NCI-H526 (cell line): Measurements from ENCODE around the gene ESR1.
"Not testable (repeated sequence)": the region's sequence is repeated elsewhere in the genome, so short reads cannot be mapped to it uniquely, and the experiment has no call there.

Experiments used
- DNase-seq, 2 experiments: peaks; one replicate each; lab custom pipeline; 2025; lab: John Stamatoyannopoulos, UW

ESR1 gene

GRCh38 chr6:152053332-152053731 lies 245.8 kb downstream of the ESR1 start:
- no peak for DNase-seq

GRCh38 chr6:152054441-152054840 lies 247.0 kb downstream of the ESR1 start:
- DNase-seq: no peak

- DNase-seq: no peak
Measured at GRCh38 chr6:152055517-152055916, 248.0 kb downstream of the ESR1 start.

GRCh38 chr6:152057832-152058498 lies 250.5 kb downstream of the ESR1 start:
- DNase-seq: no peak

GRCh38 chr6:152059909-152060308 lies 252.4 kb downstream of the ESR1 start:
- no peak for DNase-seq

GRCh38 chr6:152062476-152062875 lies 255.0 kb downstream of the ESR1 start:
- no peak for DNase-seq

GRCh38 chr6:152063170-152063921 lies 255.9 kb downstream of the ESR1 start:
- no peak for DNase-seq

GRCh38 chr6:152068622-152069261 lies 261.3 kb downstream of the ESR1 start:
- DNase-seq: no peak

GRCh38 chr6:152070556-152070955 lies 263.1 kb downstream of the ESR1 start:
- no peak for DNase-seq

- no peak for DNase-seq
Measured at GRCh38 chr6:152071318-152071717, 263.8 kb downstream of the ESR1 start.

GRCh38 chr6:152071843-152072242 lies 264.4 kb downstream of the ESR1 start:
- DNase-seq: no peak

- not testable (repeated sequence) for DNase-seq
Measured at GRCh38 chr6:152076242-152076641, 268.8 kb downstream of the ESR1 start.

GRCh38 chr6:152078001-152078400 lies 270.5 kb downstream of the ESR1 start:
- DNase-seq: no peak

GRCh38 chr6:152078804-152079203 lies 271.3 kb downstream of the ESR1 start:
- DNase-seq: peak in 1 of 2 experiments; percentile 4

GRCh38 chr6:152085451-152085921 lies 278.0 kb downstream of the ESR1 start:
- DNase-seq: no peak

GRCh38 chr6:152086223-152086873 lies 278.9 kb downstream of the ESR1 start:
- no peak for DNase-seq

GRCh38 chr6:152087096-152087495 lies 279.6 kb downstream of the ESR1 start:
- DNase-seq: no peak

GRCh38 chr6:152087701-152088100 lies 280.2 kb downstream of the ESR1 start:
- DNase-seq: no peak

GRCh38 chr6:152089992-152090391 lies 282.5 kb downstream of the ESR1 start:
- DNase-seq: no peak

GRCh38 chr6:152091201-152091600 lies 283.7 kb downstream of the ESR1 start:
- no peak for DNase-seq

GRCh38 chr6:152091851-152092341 lies 284.4 kb downstream of the ESR1 start:
- no peak for DNase-seq

- DNase-seq: no peak
Measured at GRCh38 chr6:152093711-152094110, 286.2 kb downstream of the ESR1 start.
